H9 (cell line): Measurements from ENCODE around the gene DLG2. TPM values are rescaled to one million over a fixed set of nuclear protein-coding genes. Genes with fewer than 3 reads are reported as not detected.

ENCODE experiments used
- DNase-seq: peaks from one replicate; pipeline ENCODE4 v3.0.0-alpha.2; 2017
- H2AFZ ChIP-seq: one replicate; pipeline ENCODE4 v1.6.1; 2013; ENCODE audit warnings: mild to moderate bottlenecking, low read length, control low read depth, moderate library complexity
- H2AK5ac ChIP-seq: 2 replicates; pipeline ENCODE4 v1.6.1; 2013; ENCODE audit warnings: low read length, control low read depth, mixed read lengths; ENCODE audit not compliant: insufficient read length
- H2BK120ac ChIP-seq: one replicate; pipeline ENCODE4 v1.6.1; 2013; ENCODE audit warnings: low read depth, mild to moderate bottlenecking, low read length, control low read depth, inconsistent platforms; ENCODE audit not compliant: poor library complexity, severe bottlenecking
- H2BK12ac ChIP-seq: 2 replicates; pipeline ENCODE4 v1.6.1; 2013; ENCODE audit warnings: low read length, control low read depth, mixed read lengths, low read depth; ENCODE audit not compliant: insufficient read length
- H2BK15ac ChIP-seq: 2 replicates; pipeline ENCODE4 v1.6.1; 2013; ENCODE audit warnings: low read depth, low read length, control low read depth
- H2BK20ac ChIP-seq: one replicate; pipeline ENCODE4 v1.6.1; 2013; ENCODE audit warnings: low read depth, mild to moderate bottlenecking, low read length, control low read depth, inconsistent platforms; ENCODE audit not compliant: poor library complexity, severe bottlenecking
- H2BK5ac ChIP-seq: 2 replicates; pipeline ENCODE4 v1.6.1; 2013; ENCODE audit warnings: low read length, control low read depth, mixed read lengths; ENCODE audit not compliant: insufficient read length
- H3K14ac ChIP-seq: 2 replicates; pipeline ENCODE4 v1.6.1; 2013; ENCODE audit warnings: low read length, control low read depth; ENCODE audit not compliant: insufficient read depth
- H3K18ac ChIP-seq: 2 replicates; pipeline ENCODE4 v1.6.1; 2013; ENCODE audit warnings: low read depth, mild to moderate bottlenecking, mixed read lengths, low read length, control low read depth; ENCODE audit not compliant: insufficient read length
- H3K23ac ChIP-seq: 2 replicates; pipeline ENCODE4 v1.6.1; 2013; ENCODE audit warnings: low read length, control low read depth, mixed read lengths, low read depth; ENCODE audit not compliant: insufficient read length
- H3K23me2 ChIP-seq: 2 replicates; pipeline ENCODE4 v1.6.1; 2013; ENCODE audit warnings: low read depth, mild to moderate bottlenecking, mixed read lengths, low read length, control low read depth; ENCODE audit not compliant: insufficient read length, poor library complexity, severe bottlenecking
- H3K27ac ChIP-seq: 2 replicates; pipeline ENCODE4 v1.5.1; 2013; ENCODE audit warnings: low read length, control low read depth, mixed read lengths, low read depth; ENCODE audit not compliant: insufficient read length
- H3K27me3 ChIP-seq: 2 replicates; pipeline ENCODE4 v1.6.1; 2013; ENCODE audit warnings: low read length, control low read depth, inconsistent platforms; ENCODE audit not compliant: insufficient read depth
- H3K4ac ChIP-seq: 2 replicates; pipeline ENCODE4 v1.6.1; 2013; ENCODE audit warnings: low read depth, mild to moderate bottlenecking, control low read depth, inconsistent platforms, low read length, moderate library complexity
- H3K4me1 ChIP-seq: 2 replicates; pipeline ENCODE4 v1.6.1; 2013; ENCODE audit warnings: low read length, control low read depth, inconsistent platforms; ENCODE audit not compliant: insufficient read depth
- H3K4me2 ChIP-seq: 2 replicates; pipeline ENCODE4 v1.6.1; 2013; ENCODE audit warnings: low read length, control low read depth, mixed read lengths; ENCODE audit not compliant: insufficient read length, insufficient read depth
- H3K56ac ChIP-seq: 2 replicates; pipeline ENCODE4 v1.6.1; 2013; ENCODE audit warnings: low read depth, mild to moderate bottlenecking, mixed read lengths, low read length, control low read depth; ENCODE audit not compliant: insufficient read length
- H3K79me1 ChIP-seq: 2 replicates; pipeline ENCODE4 v1.6.1; 2013; ENCODE audit warnings: low read depth, mild to moderate bottlenecking, moderate library complexity, low read length, control low read depth, inconsistent platforms; ENCODE audit not compliant: insufficient read depth, poor library complexity, severe bottlenecking
- H3K79me2 ChIP-seq: 2 replicates; pipeline ENCODE4 v1.6.1; 2013; ENCODE audit warnings: low read length, control low read depth, inconsistent platforms; ENCODE audit not compliant: insufficient read depth
- H3K9ac ChIP-seq: 2 replicates; pipeline ENCODE4 v1.6.1; 2013; ENCODE audit warnings: low read length, control low read depth, mixed read lengths; ENCODE audit not compliant: insufficient read length; ENCODE audit errors: extremely low read depth
- H3K9me3 ChIP-seq: one replicate; pipeline ENCODE4 v1.6.1; 2013; ENCODE audit warnings: low read depth, low read length, inconsistent platforms; ENCODE audit not compliant: control insufficient read depth
- H3T11ph ChIP-seq: one replicate; pipeline ENCODE4 v1.6.1; 2013; ENCODE audit warnings: mild to moderate bottlenecking, low read length, control low read depth, inconsistent platforms
- H4K20me1 ChIP-seq: one replicate; pipeline ENCODE4 v1.6.1; 2013; ENCODE audit not compliant: control insufficient read depth, insufficient read length, insufficient read depth
- H4K5ac ChIP-seq: 2 replicates; pipeline ENCODE4 v1.6.1; 2013; ENCODE audit warnings: low read depth, mild to moderate bottlenecking, mixed read lengths, low read length, control low read depth; ENCODE audit not compliant: insufficient read length
- H4K8ac ChIP-seq: replicated peaks from 2 replicates; pipeline ENCODE4 v1.6.1; 2013; ENCODE audit warnings: low read length, control low read depth, mixed read lengths, low read depth; ENCODE audit not compliant: insufficient read length
- H4K91ac ChIP-seq: 2 replicates; pipeline ENCODE4 v1.6.1; 2013; ENCODE audit warnings: low read depth, mild to moderate bottlenecking, moderate library complexity, mixed read lengths, low read length, control low read depth; ENCODE audit not compliant: insufficient read length
- H3K27ac Mint-ChIP-seq, 3 experiments: 2 replicates in 2 of 3; 3 replicates in 1 of 3; pipeline ENCODE4 v1.8.0; 2020 to 2021; ENCODE audit warnings: mixed read lengths in 3 of 3, mild to moderate bottlenecking in 1 of 3, moderate library complexity in 1 of 3
- H3K27me3 Mint-ChIP-seq: 2 replicates; pipeline ENCODE4 v1.8.0; 2021; ENCODE audit warnings: low read depth, mild to moderate bottlenecking, moderate library complexity, mixed read lengths
- H3K36me3 Mint-ChIP-seq, 3 experiments: 2 replicates in 2 of 3; 3 replicates in 1 of 3; pipeline ENCODE4 v1.8.0; 2020 to 2021; ENCODE audit warnings: low read depth in 3 of 3, mixed read lengths in 3 of 3; ENCODE audit not compliant: insufficient read depth in 1 of 3
- H3K4me1 Mint-ChIP-seq, 2 experiments: 2 replicates each; pipeline ENCODE4 v1.8.0; 2020; ENCODE audit warnings: mixed read lengths in 2 of 2
- H3K4me3 Mint-ChIP-seq, 2 experiments: 2 replicates in 1 of 2; 3 replicates in 1 of 2; pipeline ENCODE4 v1.8.0; 2020 to 2021; ENCODE audit warnings: mild to moderate bottlenecking in 2 of 2, mixed read lengths in 2 of 2, moderate library complexity in 1 of 2
- H3K9me3 Mint-ChIP-seq, 2 experiments: 2 replicates in 1 of 2; 3 replicates in 1 of 2; pipeline ENCODE4 v1.8.0; 2020; ENCODE audit warnings: mild to moderate bottlenecking in 2 of 2, mixed read lengths in 2 of 2, moderate library complexity in 1 of 2
- WGBS: extraction: QIAGEN DNeasy Blood & Tissue Kit; methylation state at CpG from one replicate; pipeline ENCODE4 v1.1.7; 2013; ENCODE audit warnings: missing lambda C conversion rate, low lambda C conversion rate, mixed read lengths; ENCODE audit not compliant: insufficient read length; ENCODE audit errors: extremely low coverage; 5-methylcytosine and 5-hydroxymethylcytosine counted together
- total RNA-seq: library from RNA; stranded (reverse); gene quantifications from 2 replicates; pipeline ENCODE4 v1.2.1, GENCODE V29; 2021
- TF ChIP-seq, protein P1 (sequence below): fragments of 200-600 bp; sonication (generic); conservative IDR thresholded peaks from 3 replicates; pipeline ENCODE4 v1.8.0; 2021; ENCODE audit warnings: antibody characterized with exemption, mild to moderate bottlenecking

DLG2 gene
- total RNA-seq, 1 experiment from 2014 or later = 8.0 TPM

DNA sequence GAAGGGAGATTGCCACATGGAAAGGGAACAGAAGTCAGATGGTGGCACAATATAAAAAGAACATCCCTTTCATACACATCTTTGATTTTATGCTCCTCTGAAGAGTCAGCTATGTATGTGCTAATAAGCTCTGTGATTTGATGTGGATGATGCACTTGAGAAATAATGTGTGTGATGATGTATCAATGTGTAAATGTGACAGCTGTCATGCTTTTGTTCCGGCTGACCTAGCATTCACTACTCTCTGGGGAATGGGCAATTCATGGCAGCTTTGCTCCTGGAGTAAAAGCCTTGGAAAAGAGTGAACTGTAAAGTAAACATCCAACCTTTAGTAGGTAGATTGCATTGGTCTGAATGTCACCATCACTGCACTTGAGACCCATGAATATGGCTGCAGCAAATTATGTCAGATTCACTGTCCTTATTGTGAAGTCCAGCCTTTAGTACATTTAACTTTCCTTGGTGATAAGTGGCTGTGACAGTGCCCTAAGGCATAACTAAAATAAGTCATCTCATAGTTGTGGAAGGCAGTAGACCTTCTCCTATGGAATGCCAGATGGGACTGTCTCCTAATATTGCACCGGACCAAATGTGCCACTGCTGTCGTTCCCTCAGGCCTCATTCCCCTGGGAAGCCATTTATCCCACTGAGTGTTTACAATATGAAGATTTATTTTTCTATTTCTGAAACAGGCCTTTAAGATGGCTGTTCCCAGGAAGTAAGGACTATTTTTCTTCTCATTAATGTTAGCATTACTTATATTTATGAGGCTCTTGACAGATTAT lies 2162.8 kb downstream of the DLG2 start:
- H4K20me1 ChIP-seq = no peaks in the 10 kb centered on the region
- H2AFZ ChIP-seq = no peak overlapping the region
- H3K27ac ChIP-seq = no peak overlapping the region
- H4K5ac ChIP-seq = no peak overlapping the region
- H2AK5ac ChIP-seq = no peak overlapping the region
- H3K9me3 ChIP-seq = no peaks in the 10 kb centered on the region
- no peaks in the 10 kb centered on the region for H3K27me3 ChIP-seq
- no peak overlapping the region for H2BK5ac ChIP-seq
- no peaks in the 10 kb centered on the region for H3K79me2 ChIP-seq
- H2BK15ac ChIP-seq = no peak overlapping the region
- H3K9ac ChIP-seq = no peak overlapping the region
- no peaks in the 10 kb centered on the region for H3K23me2 ChIP-seq
- no peaks in the 10 kb centered on the region for H3K27me3 Mint-ChIP-seq
- no peak overlapping the region for H3K4me3 Mint-ChIP-seq
- H3T11ph ChIP-seq = no peak overlapping the region
- H3K36me3 Mint-ChIP-seq = no peaks in the 10 kb centered on the region
- H3K4ac ChIP-seq = no peak overlapping the region
- no peak overlapping the region for H3K23ac ChIP-seq
- H3K4me1 Mint-ChIP-seq = peaks cover 2% of the 10 kb centered on the region in 2 experiments; a peak in 3 of 4 replicates
- TF ChIP-seq, protein P1, sequence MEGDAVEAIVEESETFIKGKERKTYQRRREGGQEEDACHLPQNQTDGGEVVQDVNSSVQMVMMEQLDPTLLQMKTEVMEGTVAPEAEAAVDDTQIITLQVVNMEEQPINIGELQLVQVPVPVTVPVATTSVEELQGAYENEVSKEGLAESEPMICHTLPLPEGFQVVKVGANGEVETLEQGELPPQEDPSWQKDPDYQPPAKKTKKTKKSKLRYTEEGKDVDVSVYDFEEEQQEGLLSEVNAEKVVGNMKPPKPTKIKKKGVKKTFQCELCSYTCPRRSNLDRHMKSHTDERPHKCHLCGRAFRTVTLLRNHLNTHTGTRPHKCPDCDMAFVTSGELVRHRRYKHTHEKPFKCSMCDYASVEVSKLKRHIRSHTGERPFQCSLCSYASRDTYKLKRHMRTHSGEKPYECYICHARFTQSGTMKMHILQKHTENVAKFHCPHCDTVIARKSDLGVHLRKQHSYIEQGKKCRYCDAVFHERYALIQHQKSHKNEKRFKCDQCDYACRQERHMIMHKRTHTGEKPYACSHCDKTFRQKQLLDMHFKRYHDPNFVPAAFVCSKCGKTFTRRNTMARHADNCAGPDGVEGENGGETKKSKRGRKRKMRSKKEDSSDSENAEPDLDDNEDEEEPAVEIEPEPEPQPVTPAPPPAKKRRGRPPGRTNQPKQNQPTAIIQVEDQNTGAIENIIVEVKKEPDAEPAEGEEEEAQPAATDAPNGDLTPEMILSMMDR = no peak
- H3K4me2 ChIP-seq = no peak overlapping the region
- no peak overlapping the region for H2BK120ac ChIP-seq
- no peak for DNase-seq
- H3K4me1 ChIP-seq = no peaks in the 10 kb centered on the region
- no peak overlapping the region for H2BK20ac ChIP-seq
- H2BK12ac ChIP-seq = no peak overlapping the region
- H3K27ac Mint-ChIP-seq = no peak overlapping the region
- H4K8ac ChIP-seq = no peak overlapping the region
- H3K9me3 Mint-ChIP-seq = no peaks in the 10 kb centered on the region
- no peak overlapping the region for H3K56ac ChIP-seq
- H3K14ac ChIP-seq = no peak overlapping the region
- H3K18ac ChIP-seq = no peak overlapping the region
- WGBS = no CpG with 5 or more reads among the region's 3 CpGs
- no peaks in the 10 kb centered on the region for H3K79me1 ChIP-seq
- no peak overlapping the region for H4K91ac ChIP-seq
